CD4-positive, alpha-beta T cell (primary cell): ENCODE data around the gene POLE. TPM values are rescaled to one million over a fixed set of nuclear protein-coding genes. Genes with fewer than 3 reads are reported as not detected.

Experiments used
- ATAC-seq: fragments of 200-7000 bp; cut with Tn5 transposase; one replicate; pipeline ENCODE4 v1.10.0; 2022; ENCODE audit warnings: mild to moderate bottlenecking; ENCODE audit not compliant: poor library complexity
- CTCF ChIA-PET: fragments of 350-600 bp; sonication (Branson Sonifier 250); formaldehyde crosslinking; loops from one replicate; lab custom pipeline; 2021; ENCODE audit warnings: antibody characterized with exemption, inconsistent platforms; lab: Charles Lee
- POLR2A ChIA-PET: fragments of 350-600 bp; sonication (Branson Sonifier 250); formaldehyde crosslinking; loops from one replicate; lab custom pipeline; 2021; ENCODE audit warnings: antibody characterized with exemption, inconsistent platforms; lab: Charles Lee
- DNase-seq, 14 experiments: peaks; one replicate each; pipeline ENCODE4 v3.0.0-alpha.2; 2013 to 2020; ENCODE audit warnings: mixed read lengths in 2 of 14
- H3K27ac ChIP-seq, 2 donors: one replicate each; pipeline versions ENCODE4 v1.5.1 to v1.7.0; 2013; ENCODE audit warnings: low read length in 2 of 2, low read depth in 1 of 2, mild to moderate bottlenecking in 1 of 2
- H3K27me3 ChIP-seq, 2 experiments: 1 replicate in 1 of 2; 2 replicates in 1 of 2; pipeline versions ENCODE4 v1.6.1 to v1.7.0; 2013; ENCODE audit warnings: low read length in 2 of 2, control low read depth in 1 of 2, mild to moderate bottlenecking in 1 of 2, moderate library complexity in 1 of 2; ENCODE audit not compliant: insufficient read depth in 2 of 2, control insufficient read depth in 1 of 2
- H3K36me3 ChIP-seq: one replicate; pipeline ENCODE4 v1.6.1; 2013; ENCODE audit warnings: low read length, control low read depth; ENCODE audit not compliant: insufficient read depth
- H3K4me1 ChIP-seq: one replicate; pipeline ENCODE4 v1.6.1; 2013; ENCODE audit warnings: low read length, control low read depth; ENCODE audit not compliant: insufficient read depth
- H3K4me3 ChIP-seq: one replicate; pipeline ENCODE4 v1.5.1; 2013; ENCODE audit warnings: mild to moderate bottlenecking, low read length, moderate library complexity
- H3K9me3 ChIP-seq, 2 experiments: 1 replicate in 1 of 2; 2 replicates in 1 of 2; pipeline versions ENCODE4 v1.6.1 to v1.7.0; 2013; ENCODE audit warnings: low read length in 2 of 2, mild to moderate bottlenecking in 2 of 2, control low read depth in 1 of 2, moderate library complexity in 1 of 2; ENCODE audit not compliant: control insufficient read depth in 1 of 2, insufficient read depth in 1 of 2
- H3K27ac Mint-ChIP-seq: one replicate; pipeline ENCODE4 v1.8.0; 2020; ENCODE audit warnings: mixed read lengths
- H3K27me3 Mint-ChIP-seq: one replicate; pipeline ENCODE4 v1.8.0; 2021; ENCODE audit warnings: mixed read lengths
- H3K36me3 Mint-ChIP-seq: one replicate; pipeline ENCODE4 v1.8.0; 2021; ENCODE audit warnings: low read depth, mixed read lengths
- H3K4me1 Mint-ChIP-seq: one replicate; pipeline ENCODE4 v1.8.0; 2021; ENCODE audit warnings: low read depth, mixed read lengths
- H3K4me3 Mint-ChIP-seq: one replicate; pipeline ENCODE4 v1.8.0; 2020; ENCODE audit warnings: mild to moderate bottlenecking, mixed read lengths
- H3K9me3 Mint-ChIP-seq: one replicate; pipeline ENCODE4 v1.8.0; 2020; ENCODE audit warnings: mixed read lengths
- CTCF ChIP-seq: fragments of 200-600 bp; IDR thresholded peaks from one replicate; pipeline ENCODE4 v1.8.0; 2022; ENCODE audit warnings: antibody characterized with exemption, mild to moderate bottlenecking
- intact Hi-C, 2 experiments: fragments of 100-400 bp; cut with DNase I in 1 of 2; cut with micrococcal nuclease in 1 of 2; formaldehyde crosslinking; loops; one replicate each; pipeline versions ENCODE4 v1.15.1 to v1.9.0; 2023 to 2025; cut with DNase I, micrococcal nuclease
- microRNA-seq: library from miRNA; unstranded; fragments of <30 nt; microRNA quantifications from one replicate; pipeline ENCODE4 v1.2.0, GENCODE V29; 2021; ENCODE audit warnings: borderline microRNAs expressed, borderline replicate concordance
- total RNA-seq, 174 experiments: library from RNA in 2 of 174; stranded (reverse) in 2 of 174; gene quantifications; one replicate each; pipeline ENCODE4 v1.2.3 and lab custom pipeline; 2021 to 2026

Gene POLE
- total RNA-seq, 2 experiments from 2014 or later: 41.8 to 46.1 TPM

DNA sequence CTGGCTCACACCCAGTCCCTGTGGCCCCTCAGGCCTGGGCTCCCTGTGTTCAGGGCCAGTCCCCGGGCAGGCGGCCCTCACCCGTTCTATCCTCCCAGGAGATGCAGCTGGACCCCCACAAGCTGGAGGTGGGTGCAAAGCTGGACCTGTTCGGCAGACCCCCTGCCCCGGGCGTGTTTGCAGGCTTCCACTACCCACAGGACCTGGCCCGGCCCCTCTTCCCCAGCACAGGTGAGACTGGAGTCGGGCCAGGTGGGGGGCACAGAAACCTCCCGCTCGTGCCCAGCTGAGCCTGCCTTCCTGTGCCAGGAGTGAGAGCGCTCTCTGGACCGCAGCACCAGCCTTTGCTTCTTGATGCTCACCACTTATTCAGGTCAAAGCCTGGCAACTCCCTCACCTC is 110.4 kb downstream of the POLE start:
- H3K4me3 ChIP-seq: no peak overlapping the region
- TF ChIP-seq CTCF: no peak
- ATAC-seq: no peak
- POLR2A ChIA-PET: no interaction called here
- CTCF ChIA-PET: no interaction called here
- H3K27ac ChIP-seq: no peak overlapping the region
- intact Hi-C loops: no loop called here
- H3K9me3 ChIP-seq: no peaks in the 10 kb centered on the region
- H3K27me3 ChIP-seq: no peaks in the 10 kb centered on the region
- H3K4me1 ChIP-seq: no peaks in the 10 kb centered on the region
- DNase-seq: no peak
- Mint-ChIP-seq H3K4me1 (no peaks in the 10 kb centered on the region), H3K27me3 (no peaks in the 10 kb centered on the region), H3K4me3 (no peak overlapping the region), H3K36me3 (peaks cover 38% of the 10 kb centered on the region), H3K27ac (no peak overlapping the region), H3K9me3 (no peaks in the 10 kb centered on the region)
- H3K36me3 ChIP-seq: peaks cover 34% of the 10 kb centered on the region

- POLR2A ChIA-PET: no interaction called here
Observed at GRCh38 chr12:132575661-132576060, 111.5 kb downstream of the POLE start.

DNA sequence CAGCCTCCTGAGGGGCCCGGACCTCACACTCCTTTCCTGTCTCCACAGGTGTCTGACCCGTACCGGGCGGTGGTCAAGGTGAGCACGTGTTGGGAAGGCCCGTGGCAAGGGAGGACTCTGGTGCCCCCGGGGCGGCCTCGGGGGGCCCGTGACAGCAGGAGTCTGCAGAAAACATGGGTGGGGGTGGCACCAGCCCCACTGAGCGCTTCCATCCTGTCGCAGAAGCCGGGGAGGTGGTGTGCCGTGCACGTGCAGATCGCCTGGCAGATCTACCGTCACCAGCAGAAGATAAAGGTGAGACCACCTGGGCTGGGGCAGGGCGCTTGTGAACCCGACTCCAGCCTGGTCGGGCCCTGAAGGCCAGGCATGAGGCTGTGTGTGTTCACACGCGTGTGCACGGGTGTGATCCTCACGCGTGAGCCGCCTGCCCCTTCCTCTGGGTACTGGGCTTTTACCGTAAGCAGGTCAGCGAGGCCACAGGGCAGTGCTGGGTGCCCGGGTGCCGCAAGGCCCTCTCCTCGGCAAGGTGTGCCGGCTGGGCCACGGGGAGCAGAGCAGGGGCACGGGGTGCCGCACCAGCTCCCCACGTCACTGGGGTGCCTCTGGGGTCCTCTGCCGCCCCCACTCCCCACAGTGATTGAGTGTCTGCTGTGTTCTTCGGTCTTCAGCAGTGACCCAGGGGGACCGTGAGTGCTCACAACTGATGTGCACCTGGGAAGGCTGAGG is 112.7 kb downstream of the POLE start:
- peaks cover 29% of the 10 kb centered on the region for H3K36me3 Mint-ChIP-seq
- Histone ChIP-seq H3K27me3 (no peaks in the 10 kb centered on the region), H3K27ac (no peak overlapping the region), H3K9me3 (no peaks in the 10 kb centered on the region), H3K4me1 (no peaks in the 10 kb centered on the region), H3K36me3 (peaks cover 31% of the 10 kb centered on the region), H3K4me3 (no peak overlapping the region)
- POLR2A ChIA-PET: no interaction called here
- H3K27ac Mint-ChIP-seq: no peak overlapping the region
- CTCF ChIA-PET: no interaction called here
- H3K9me3 Mint-ChIP-seq: no peaks in the 10 kb centered on the region
- H3K27me3 Mint-ChIP-seq: no peaks in the 10 kb centered on the region
- ATAC-seq (no peak), DNase-seq (no peak)
- intact Hi-C loops: no loop called here
- H3K4me1 Mint-ChIP-seq: no peaks in the 10 kb centered on the region
- no peak for TF ChIP-seq CTCF
- H3K4me3 Mint-ChIP-seq: no peak overlapping the region

More at GRCh38 chr12:132575661-132576060, 111.5 kb downstream of the POLE start:
- H3K4me1 Mint-ChIP-seq: no peaks in the 10 kb centered on the region
- H3K9me3 Mint-ChIP-seq: no peaks in the 10 kb centered on the region
- no peak for ATAC-seq
- CTCF ChIA-PET: no interaction called here
- H3K27ac Mint-ChIP-seq: no peak overlapping the region
- Histone ChIP-seq H3K27ac (no peak overlapping the region), H3K27me3 (no peaks in the 10 kb centered on the region), H3K36me3 (peaks cover 30% of the 10 kb centered on the region), H3K9me3 (no peaks in the 10 kb centered on the region), H3K4me1 (no peaks in the 10 kb centered on the region), H3K4me3 (no peak overlapping the region)
- no peaks in the 10 kb centered on the region for H3K27me3 Mint-ChIP-seq
- DNase-seq: no peak
- TF ChIP-seq CTCF: no peak
- intact Hi-C loops: no loop called here
- peaks cover 34% of the 10 kb centered on the region for H3K36me3 Mint-ChIP-seq
- no peak overlapping the region for H3K4me3 Mint-ChIP-seq

Small RNA genes within 50 kb of the gene (microRNA-seq; reads per million reads assigned to microRNA genes)
- not detected for gene MIR6763

Other genes starting within 250 kb of the POLE start
- 10 to 100 TPM; 75.8 to 80.7 TPM for gene FBRSL1, start 197.2 kb downstream of the POLE start, total RNA-seq
- gene LRCOL1, start 76.8 kb downstream of the POLE start, total RNA-seq: not detected
- gene P2RX2, start 68.6 kb downstream of the POLE start, total RNA-seq: not detected
- gene PXMP2, start 245 bp upstream of the POLE start, total RNA-seq: 1 to 10 TPM; 2.1 to 2.6 TPM
- 10 to 100 TPM; 12.8 to 15.1 TPM for gene PGAM5, start 23.5 kb upstream of the POLE start, total RNA-seq
- gene ANKLE2, start 74.5 kb upstream of the POLE start, total RNA-seq: 10 to 100 TPM; 61.7 to 65.7 TPM
- 10 to 100 TPM; 31.5 to 34.0 TPM for gene GOLGA3, start 141.5 kb upstream of the POLE start, total RNA-seq
- 10 to 100 TPM; 75.1 to 85.6 TPM for gene CHFR, start 200.3 kb upstream of the POLE start, total RNA-seq